ENCODE measurements around the gene RFK. TPM values are rescaled to one million over a fixed set of nuclear protein-coding genes. Genes with fewer than 3 reads are reported as not detected.

Gene RFK
- total RNA-seq, 1 donor from 2014 or later: 16.6 TPM

DNA sequence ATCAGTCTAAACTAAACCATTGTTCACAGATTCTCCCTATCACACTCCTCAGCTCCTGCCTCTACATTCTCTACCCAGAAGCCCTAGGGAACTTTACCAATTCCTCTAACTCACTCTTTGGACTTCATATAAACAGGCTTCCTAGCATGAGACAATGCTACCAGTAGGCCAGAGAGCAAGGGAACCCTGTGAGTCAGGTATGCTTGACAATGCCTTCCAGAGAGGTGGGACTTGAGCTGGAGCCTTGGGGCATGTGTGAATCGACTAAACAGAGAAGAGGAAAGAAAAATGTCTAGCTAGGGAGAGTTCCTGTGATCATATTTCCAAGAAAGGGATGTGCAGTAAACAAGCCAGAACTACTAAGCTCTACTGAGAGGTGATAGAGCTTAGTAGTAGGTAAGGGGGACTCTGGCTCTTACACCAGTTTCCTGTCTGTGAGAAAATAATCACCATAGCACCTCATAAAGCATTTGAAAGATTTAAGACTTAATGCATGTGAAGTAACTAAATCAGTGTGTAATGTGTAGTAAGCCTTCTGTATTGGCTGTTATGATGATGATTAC lies 6.4 kb upstream of the RFK start:
- Mint-ChIP-seq H3K36me3 (ENCODE audit: unreplicated experiment) (no peaks in the 10 kb centered on the region), H3K27me3 (ENCODE audit: unreplicated experiment) (no peaks in the 10 kb centered on the region), H3K27ac (ENCODE audit: unreplicated experiment) (no peak overlapping the region), H3K4me1 (ENCODE audit: unreplicated experiment) (peaks cover 15% of the 10 kb centered on the region), H3K9me3 (ENCODE audit: unreplicated experiment) (no peaks in the 10 kb centered on the region), H3K4me3 (ENCODE audit: unreplicated experiment) (no peak overlapping the region)
- no peak for TF ChIP-seq CTCF (IDR thresholded peaks at IDR 0.05)
- no peak for DNase-seq (ENCODE audit: extremely low spot score, unreplicated experiment)

- Mint-ChIP-seq H3K36me3 (ENCODE audit: unreplicated experiment) (no peaks in the 10 kb centered on the region), H3K27ac (ENCODE audit: unreplicated experiment) (no peak overlapping the region), H3K27me3 (ENCODE audit: unreplicated experiment) (no peaks in the 10 kb centered on the region), H3K4me1 (ENCODE audit: unreplicated experiment) (peaks cover 19% of the 10 kb centered on the region), H3K9me3 (ENCODE audit: unreplicated experiment) (no peaks in the 10 kb centered on the region), H3K4me3 (ENCODE audit: unreplicated experiment) (no peak overlapping the region)
- TF ChIP-seq CTCF (IDR thresholded peaks at IDR 0.05): no peak
- DNase-seq (ENCODE audit: extremely low spot score, unreplicated experiment): no peak
Observed at GRCh38 chr9:76399856-76400255, 5.6 kb upstream of the RFK start.

GRCh38 chr9:76396597-76396996 lies 2.4 kb upstream of the RFK start:
- H3K36me3 Mint-ChIP-seq (ENCODE audit: unreplicated experiment): peaks cover 4% of the 10 kb centered on the region
- TF ChIP-seq CTCF (IDR thresholded peaks at IDR 0.05): no peak
- H3K4me3 Mint-ChIP-seq (ENCODE audit: unreplicated experiment): no peak overlapping the region
- H3K9me3 Mint-ChIP-seq (ENCODE audit: unreplicated experiment): no peaks in the 10 kb centered on the region
- DNase-seq (ENCODE audit: extremely low spot score, unreplicated experiment): no peak
- no peaks in the 10 kb centered on the region for H3K27me3 Mint-ChIP-seq (ENCODE audit: unreplicated experiment)
- no peak overlapping the region for H3K27ac Mint-ChIP-seq (ENCODE audit: unreplicated experiment)
- H3K4me1 Mint-ChIP-seq (ENCODE audit: unreplicated experiment): peaks cover 24% of the 10 kb centered on the region

DNA sequence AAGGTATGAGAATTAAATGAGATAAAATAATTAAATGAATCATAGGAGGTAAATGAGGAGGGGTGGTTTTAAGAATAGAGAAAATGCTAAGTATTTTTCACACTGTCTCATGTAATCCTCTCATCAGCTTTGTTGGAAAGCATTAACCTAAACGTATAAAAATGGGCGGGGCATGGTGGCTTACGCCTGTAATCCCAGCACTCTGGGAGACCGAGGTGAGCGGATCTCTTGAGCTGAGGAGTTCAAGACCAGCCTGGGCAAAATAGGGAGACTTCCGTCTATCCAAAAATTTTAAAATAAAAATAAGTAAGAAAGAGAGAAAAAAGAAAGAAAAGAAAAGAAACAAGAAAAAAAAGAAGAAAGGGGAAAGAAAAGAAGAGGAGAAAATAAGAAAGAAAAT lies 1.9 kb upstream of the RFK start:
- Mint-ChIP-seq H3K4me1 (ENCODE audit: unreplicated experiment) (peaks cover 24% of the 10 kb centered on the region), H3K4me3 (ENCODE audit: unreplicated experiment) (no peak overlapping the region), H3K36me3 (ENCODE audit: unreplicated experiment) (peaks cover 5% of the 10 kb centered on the region), H3K9me3 (ENCODE audit: unreplicated experiment) (no peaks in the 10 kb centered on the region), H3K27ac (ENCODE audit: unreplicated experiment) (no peak overlapping the region), H3K27me3 (ENCODE audit: unreplicated experiment) (no peaks in the 10 kb centered on the region)
- TF ChIP-seq CTCF (IDR thresholded peaks at IDR 0.05): no peak
- DNase-seq (ENCODE audit: extremely low spot score, unreplicated experiment): no peak

- no peaks in the 10 kb centered on the region for H3K27me3 Mint-ChIP-seq (ENCODE audit: unreplicated experiment)
- TF ChIP-seq CTCF (IDR thresholded peaks at IDR 0.05): no peak
- DNase-seq (ENCODE audit: extremely low spot score, unreplicated experiment): no peak
- H3K4me1 Mint-ChIP-seq (ENCODE audit: unreplicated experiment): peaks cover 25% of the 10 kb centered on the region
- H3K36me3 Mint-ChIP-seq (ENCODE audit: unreplicated experiment): peaks cover 8% of the 10 kb centered on the region
- H3K9me3 Mint-ChIP-seq (ENCODE audit: unreplicated experiment): no peaks in the 10 kb centered on the region
- peak overlapping the region; percentile 97 for H3K27ac Mint-ChIP-seq (ENCODE audit: unreplicated experiment)
- H3K4me3 Mint-ChIP-seq (ENCODE audit: unreplicated experiment): peak overlapping the region; percentile 44
Observed at GRCh38 chr9:76395381-76395780, 1.2 kb upstream of the RFK start.

Measured in osteocyte (in vitro differentiated cells).